ENCODE results near the gene SUPV3L1. TPM values are rescaled to one million over a fixed set of nuclear protein-coding genes. Genes with fewer than 3 reads are reported as not detected.

The SUPV3L1 gene
- polyA plus RNA-seq, 1 donor from 2014 or later: 33.3 TPM

- Histone ChIP-seq H3K9ac (ENCODE audit: low read length) (no peak overlapping the region), H3F3A (ENCODE audit: insufficient read depth, low read length, poor library complexity, severe bottlenecking) (no peaks in the 10 kb centered on the region), H3K9me2 (ENCODE audit: insufficient read depth, low read length) (no peaks in the 10 kb centered on the region), H3K36me3 (ENCODE audit: insufficient read depth, low read length) (no peaks in the 10 kb centered on the region), H2AFZ (ENCODE audit: low read depth, low read length) (no peak overlapping the region), H3K4me3 (ENCODE audit: low read length) (no peak overlapping the region), H3K27me3 (ENCODE audit: insufficient read depth, low read depth, low read length) (no peaks in the 10 kb centered on the region), H3K27ac (ENCODE audit: low read length) (no peak overlapping the region), H3K9me3 (ENCODE audit: low read length) (no peaks in the 10 kb centered on the region), H3K4me2 (ENCODE audit: low read length) (no peak overlapping the region), H3K79me2 (replicated peaks; ENCODE audit: insufficient read depth, low read length) (no peaks in the 10 kb centered on the region), H4K20me1 (ENCODE audit: insufficient read depth) (no peaks in the 10 kb centered on the region)
- TF ChIP-seq POLR2AphosphoS5 (IDR thresholded peaks at IDR 0.05) (no peak), CTCF (IDR thresholded peaks at IDR 0.05; ENCODE audit: poor library complexity, severe bottlenecking) (no peak), MXI1 (conservative IDR thresholded peaks at IDR 0.05; ENCODE audit: poor library complexity, severe bottlenecking) (no peak), REST (IDR thresholded peaks at IDR 0.05; ENCODE audit: borderline replicate concordance) (no peak), RAD21 (conservative IDR thresholded peaks at IDR 0.05) (no peak), EP300 (conservative IDR thresholded peaks at IDR 0.05; ENCODE audit: poor library complexity, severe bottlenecking) (no peak), TAF1 (IDR thresholded peaks at IDR 0.05; ENCODE audit: low read depth) (no peak), SMC3 (conservative IDR thresholded peaks at IDR 0.05; ENCODE audit: poor library complexity) (no peak), EZH2 (IDR thresholded peaks at IDR 0.05; ENCODE audit: borderline replicate concordance, insufficient read depth, low read length, poor library complexity, severe bottlenecking) (no peak)
These were observed 34.7 kb downstream of the SUPV3L1 start for GRCh38 chr10:69214666-69215131.

GRCh38 chr10:69215405-69216171, 35.6 kb downstream of the SUPV3L1 start:
- Histone ChIP-seq H3K27me3 (ENCODE audit: insufficient read depth, low read depth, low read length) (no peaks in the 10 kb centered on the region), H3K9me2 (ENCODE audit: insufficient read depth, low read length) (no peaks in the 10 kb centered on the region), H3K9me3 (ENCODE audit: low read length) (no peaks in the 10 kb centered on the region), H3K79me2 (replicated peaks; ENCODE audit: insufficient read depth, low read length) (no peaks in the 10 kb centered on the region), H3F3A (ENCODE audit: insufficient read depth, low read length, poor library complexity, severe bottlenecking) (no peaks in the 10 kb centered on the region), H3K9ac (ENCODE audit: low read length) (no peak overlapping the region), H4K20me1 (ENCODE audit: insufficient read depth) (no peaks in the 10 kb centered on the region), H3K4me3 (ENCODE audit: low read length) (no peak overlapping the region), H3K27ac (ENCODE audit: low read length) (no peak overlapping the region), H2AFZ (ENCODE audit: low read depth, low read length) (no peak overlapping the region), H3K4me2 (ENCODE audit: low read length) (no peak overlapping the region), H3K36me3 (ENCODE audit: insufficient read depth, low read length) (no peaks in the 10 kb centered on the region)
- TF ChIP-seq MXI1 (conservative IDR thresholded peaks at IDR 0.05; ENCODE audit: poor library complexity, severe bottlenecking): no peak
- TF ChIP-seq POLR2AphosphoS5 (IDR thresholded peaks at IDR 0.05): no peak
- no peak for TF ChIP-seq EZH2 (IDR thresholded peaks at IDR 0.05; ENCODE audit: borderline replicate concordance, insufficient read depth, low read length, poor library complexity, severe bottlenecking)
- TF ChIP-seq SMC3 (conservative IDR thresholded peaks at IDR 0.05; ENCODE audit: poor library complexity): no peak
- TF ChIP-seq REST (IDR thresholded peaks at IDR 0.05; ENCODE audit: borderline replicate concordance): no peak
- TF ChIP-seq CTCF (IDR thresholded peaks at IDR 0.05; ENCODE audit: poor library complexity, severe bottlenecking): no peak
- TF ChIP-seq TAF1 (IDR thresholded peaks at IDR 0.05; ENCODE audit: low read depth): no peak
- no peak for TF ChIP-seq RAD21 (conservative IDR thresholded peaks at IDR 0.05)
- no peak for TF ChIP-seq EP300 (conservative IDR thresholded peaks at IDR 0.05; ENCODE audit: poor library complexity, severe bottlenecking)
